Stimulated activated memory B cell treated with anti-CD40 and anti-IgM and Interleukin-4, amounts not matched to agents 10 μg/mL and 1 μg/mL and 100 μg/mL, for 72 hours (primary cell): ENCODE data around the gene PLA2G4B.

Experiments used
- ATAC-seq: fragments of 150-1000 bp; cut with Tn5 transposase; 2 replicates; pipeline ENCODE4 v1.10.0; 2021
- H3K27ac Mint-ChIP-seq: one replicate; pipeline ENCODE4 v1.8.0; 2022; ENCODE audit warnings: mild to moderate bottlenecking, mixed read lengths
- H3K27me3 Mint-ChIP-seq: one replicate; pipeline ENCODE4 v1.8.0; 2022; ENCODE audit warnings: mixed read lengths
- H3K36me3 Mint-ChIP-seq: one replicate; pipeline ENCODE4 v1.8.0; 2022; ENCODE audit warnings: mixed read lengths
- H3K4me1 Mint-ChIP-seq: one replicate; pipeline ENCODE4 v1.8.0; 2022; ENCODE audit warnings: mixed read lengths
- H3K4me3 Mint-ChIP-seq: one replicate; pipeline ENCODE4 v1.8.0; 2022; ENCODE audit warnings: mild to moderate bottlenecking, moderate library complexity, mixed read lengths
- H3K9me3 Mint-ChIP-seq: one replicate; pipeline ENCODE4 v1.8.0; 2022; ENCODE audit warnings: mixed read lengths

Gene PLA2G4B

DNA sequence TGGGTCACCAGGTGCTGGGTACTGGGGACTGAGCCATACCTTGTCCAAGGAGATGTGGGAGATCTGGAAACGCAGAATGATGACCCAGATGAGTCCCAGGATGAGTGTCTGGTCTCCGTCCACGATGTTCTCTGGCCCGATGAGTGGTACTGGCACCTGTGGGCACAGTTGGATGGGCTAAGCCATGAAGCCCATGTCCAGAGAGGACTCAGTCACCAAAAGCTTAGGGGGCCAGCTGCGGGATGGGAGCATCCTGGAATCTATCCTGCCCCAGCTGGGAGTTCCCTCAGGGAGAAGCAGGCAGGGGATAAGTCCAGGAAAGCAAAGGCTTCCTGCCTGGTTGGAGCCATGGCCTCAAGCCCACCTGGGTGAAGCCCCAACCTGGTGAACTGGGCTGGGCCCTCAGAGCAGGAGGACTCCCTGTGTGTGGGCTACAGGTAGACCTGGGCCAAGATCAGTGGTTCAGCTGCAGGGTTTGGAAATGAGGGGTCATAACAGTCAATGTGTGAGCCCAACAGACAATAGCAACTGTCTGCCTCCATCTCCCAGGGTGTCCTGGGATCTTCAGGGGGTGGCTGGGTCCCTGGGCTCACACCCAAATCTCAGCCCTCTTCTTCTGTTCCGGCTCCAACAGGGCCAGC, 51.5 kb downstream of the PLA2G4B start:
- Mint-ChIP-seq H3K27ac (peak overlapping the region; percentile 70), H3K4me3 (no peak overlapping the region), H3K36me3 (no peaks in the 10 kb centered on the region), H3K27me3 (no peaks in the 10 kb centered on the region), H3K4me1 (peaks cover 63% of the 10 kb centered on the region), H3K9me3 (no peaks in the 10 kb centered on the region)
- ATAC-seq: no peak

DNA sequence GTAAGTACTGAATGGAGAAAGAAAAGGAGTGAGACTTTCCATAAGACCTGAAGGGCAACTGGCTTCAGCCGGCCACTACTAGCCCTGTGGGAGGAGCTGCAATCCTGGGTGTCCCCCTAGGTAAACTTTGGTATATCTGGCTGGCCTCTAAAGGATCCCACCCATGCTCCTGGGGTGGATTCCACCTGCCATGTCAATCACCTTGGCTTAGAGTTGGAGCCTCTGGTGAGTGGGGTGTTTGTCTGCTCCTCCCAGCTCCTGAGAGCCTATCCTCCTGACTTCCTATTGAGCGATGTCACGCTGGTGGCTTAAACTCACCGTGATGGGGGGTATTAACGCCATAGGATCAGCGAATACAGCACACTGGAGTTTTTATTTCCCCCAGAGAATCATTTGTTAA, 52.6 kb downstream of the PLA2G4B start:
- Mint-ChIP-seq H3K4me3 (no peak overlapping the region), H3K27me3 (no peaks in the 10 kb centered on the region), H3K4me1 (peaks cover 64% of the 10 kb centered on the region), H3K9me3 (no peaks in the 10 kb centered on the region), H3K27ac (no peak overlapping the region), H3K36me3 (no peaks in the 10 kb centered on the region)
- no peak for ATAC-seq

DNA sequence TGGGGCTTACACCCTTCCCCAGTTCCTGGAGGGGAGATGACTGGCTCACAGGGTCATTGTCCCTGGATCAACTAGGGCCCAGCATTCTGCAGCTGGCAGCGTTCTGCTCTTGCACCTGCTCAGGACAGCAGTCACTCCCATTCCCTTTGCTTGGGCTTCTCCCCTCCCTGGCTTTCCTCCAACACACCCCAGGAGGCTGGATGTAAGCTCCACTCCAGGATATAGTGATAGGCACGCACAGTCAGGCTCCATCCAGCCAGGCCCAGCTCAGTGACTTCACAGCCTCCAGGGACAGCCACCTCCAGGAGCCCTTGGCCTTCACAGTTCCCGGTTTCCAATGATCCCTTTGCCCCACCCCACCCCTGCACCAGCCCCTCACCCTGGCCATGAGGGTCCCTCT, 53.3 kb downstream of the PLA2G4B start:
- ATAC-seq: no peak
- H3K27me3 Mint-ChIP-seq: no peaks in the 10 kb centered on the region
- H3K4me1 Mint-ChIP-seq: peaks cover 64% of the 10 kb centered on the region
- H3K36me3 Mint-ChIP-seq: no peaks in the 10 kb centered on the region
- H3K4me3 Mint-ChIP-seq: no peak overlapping the region
- H3K27ac Mint-ChIP-seq: peak overlapping the region; percentile 94
- no peaks in the 10 kb centered on the region for H3K9me3 Mint-ChIP-seq

DNA sequence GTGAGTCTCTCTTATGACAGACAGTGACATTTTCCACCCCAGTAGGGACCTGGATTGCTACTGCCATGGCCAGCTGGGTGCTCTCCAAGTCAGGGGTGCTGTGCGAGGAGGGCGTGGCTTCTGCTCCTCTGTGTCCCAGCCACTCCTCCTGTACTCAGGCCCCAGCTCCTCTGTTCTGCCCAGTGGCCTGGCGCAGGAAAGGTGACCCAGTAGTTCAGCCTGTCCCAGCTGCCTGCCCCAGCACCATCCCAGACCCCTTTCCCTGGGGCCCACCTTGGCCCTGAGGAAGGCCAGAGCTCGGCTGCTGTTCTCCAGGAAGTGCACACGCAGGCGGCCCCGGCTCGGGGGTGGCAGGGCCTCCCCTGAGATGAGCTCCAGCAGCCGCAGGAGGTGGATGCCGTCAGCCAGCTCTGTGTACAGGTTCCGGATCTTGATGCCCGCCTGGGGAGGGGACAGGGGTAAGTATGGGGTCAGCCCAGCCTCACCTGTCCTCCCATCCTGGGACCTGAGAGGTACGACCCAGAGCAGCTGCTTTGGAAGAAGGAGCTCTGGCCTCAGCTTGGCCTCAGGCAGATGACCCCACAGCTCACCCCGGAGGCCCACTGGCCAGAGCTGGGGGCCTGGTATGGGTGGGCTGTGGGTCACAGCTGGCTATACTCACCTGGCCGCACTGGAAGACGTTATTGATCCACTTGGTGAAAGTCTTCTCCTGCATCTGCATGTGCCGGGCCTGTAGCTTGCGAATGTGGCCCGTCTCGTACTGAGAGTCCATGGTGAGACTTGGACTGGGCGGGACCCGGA, 54.2 kb downstream of the PLA2G4B start:
- Mint-ChIP-seq H3K4me3 (peak overlapping the region; percentile 64), H3K36me3 (peaks cover 8% of the 10 kb centered on the region), H3K27ac (peak overlapping the region; percentile 94), H3K27me3 (no peaks in the 10 kb centered on the region), H3K4me1 (peaks cover 56% of the 10 kb centered on the region), H3K9me3 (no peaks in the 10 kb centered on the region)
- ATAC-seq: peak; percentile 25

DNA sequence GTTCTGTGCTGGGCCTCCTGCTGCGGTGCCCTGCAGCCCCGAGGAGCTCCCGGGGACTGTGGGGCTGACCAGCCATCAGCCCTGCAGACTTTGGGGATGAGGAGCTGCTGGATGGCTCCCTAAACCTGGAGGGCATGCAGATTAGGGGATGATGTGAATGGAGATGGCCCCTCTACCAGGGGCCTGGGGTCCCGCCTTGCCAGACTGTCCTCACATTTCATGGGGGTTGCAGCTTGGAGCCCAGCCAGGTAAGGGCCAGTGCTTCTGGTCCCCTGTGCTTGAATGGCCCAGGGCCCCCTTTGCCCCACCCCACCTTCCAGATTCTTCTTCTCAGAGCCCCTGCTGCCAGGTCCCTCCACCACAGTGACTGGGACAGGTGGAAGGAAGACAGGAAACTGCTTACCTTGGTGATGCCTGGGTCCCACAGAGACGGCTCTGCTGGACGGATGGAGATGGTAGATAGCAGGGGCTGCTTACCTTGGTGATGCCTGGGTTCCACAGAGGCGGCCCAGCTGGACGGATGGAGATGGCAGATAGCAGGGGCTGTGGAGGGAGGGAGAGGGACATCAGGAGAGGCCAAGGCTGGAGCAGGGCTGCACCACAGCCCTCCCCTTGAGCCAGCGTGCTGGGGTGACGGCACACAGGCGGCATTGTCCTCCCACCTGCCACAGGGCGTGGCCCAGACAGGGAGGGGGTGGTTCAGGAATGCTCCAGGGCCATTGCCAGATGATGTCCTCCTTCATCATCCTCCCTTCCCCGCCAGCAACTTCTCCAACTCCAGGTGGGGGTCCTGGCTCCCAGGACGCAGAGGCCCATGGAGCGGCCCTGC, 55.0 kb downstream of the PLA2G4B start, which contains the start of gene SPTBN5:
Gene SPTBN5, minus strand, starts transcription at position 632 of the 829 bp plus-strand sequence. Its CDS starts 556 bp downstream, at position 76.
- H3K27ac Mint-ChIP-seq: peak within 1 kb of the TSS; percentile 94
- peaks cover 13% of the 10 kb centered on the region for H3K36me3 Mint-ChIP-seq
- H3K9me3 Mint-ChIP-seq: no peaks in the 10 kb centered on the region
- no peak for ATAC-seq
- H3K4me1 Mint-ChIP-seq: peaks cover 48% of the 10 kb centered on the region
- H3K4me3 Mint-ChIP-seq: peak within 1 kb of the TSS; percentile 65
- no peaks in the 10 kb centered on the region for H3K27me3 Mint-ChIP-seq

DNA sequence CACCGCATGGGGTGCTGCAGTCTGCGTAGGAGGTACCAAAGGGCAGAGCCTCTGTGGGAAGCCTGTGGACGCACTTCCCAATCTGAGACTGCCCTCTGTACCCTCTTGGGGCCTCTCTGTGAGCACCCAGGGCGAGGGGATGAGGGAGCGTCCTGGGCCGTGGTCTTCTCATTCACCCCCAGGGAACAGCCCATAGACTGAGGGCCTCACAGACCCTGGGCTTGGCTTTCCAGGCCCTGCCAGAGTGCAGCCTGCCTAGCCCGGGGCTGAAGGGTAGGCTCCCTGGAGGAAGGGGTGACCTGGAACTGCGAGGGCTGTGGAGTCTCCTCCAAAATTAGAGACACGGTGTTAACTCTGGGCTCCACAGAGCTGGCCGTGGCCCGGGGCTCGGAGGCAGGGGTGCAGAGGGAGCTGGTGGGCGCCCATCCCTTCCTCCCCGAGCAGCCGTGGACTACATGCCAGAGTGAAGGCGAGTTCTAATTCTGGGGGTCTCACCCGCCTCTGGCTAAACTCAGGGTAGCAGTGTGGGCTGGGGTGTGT, 55.7 kb downstream of the PLA2G4B start:
- Mint-ChIP-seq H3K36me3 (peaks cover 13% of the 10 kb centered on the region), H3K9me3 (no peaks in the 10 kb centered on the region), H3K27me3 (no peaks in the 10 kb centered on the region), H3K27ac (peak overlapping the region; percentile 94), H3K4me3 (peak overlapping the region; percentile 65), H3K4me1 (peaks cover 41% of the 10 kb centered on the region)
- peak; percentile 28 for ATAC-seq

DNA sequence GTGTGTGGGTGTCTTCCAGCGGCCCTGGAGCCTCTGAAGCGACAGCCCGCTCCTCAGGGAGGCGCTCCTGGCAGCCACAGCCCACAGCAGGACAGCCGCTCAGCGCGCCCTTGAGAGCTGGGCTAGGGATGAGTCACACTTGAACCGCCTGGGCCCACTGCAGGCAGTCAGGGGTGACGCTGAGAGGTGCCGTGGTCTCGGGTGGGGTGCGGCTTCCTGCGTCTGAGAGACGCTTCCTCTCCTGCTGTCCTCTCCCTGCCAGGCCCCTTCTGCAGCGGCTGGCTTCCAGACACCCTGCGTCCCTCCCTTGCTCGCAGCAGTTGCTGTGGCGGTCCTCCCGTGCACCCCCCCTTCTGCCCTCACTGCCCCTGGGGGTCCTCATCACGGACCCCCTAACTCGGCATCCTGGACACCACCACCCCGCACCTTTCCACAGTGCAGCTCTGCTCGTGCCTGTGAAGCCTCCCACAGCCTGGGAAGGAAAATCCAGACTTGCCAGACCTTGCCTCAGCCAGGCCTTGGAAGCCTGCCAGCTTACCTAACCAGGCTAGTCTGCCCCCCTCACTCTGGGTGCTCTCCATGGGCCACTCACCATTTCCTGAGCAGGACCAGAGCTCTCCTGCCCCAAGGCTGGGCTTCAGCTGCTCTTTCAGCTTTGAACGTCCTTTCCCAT, 56.3 kb downstream of the PLA2G4B start:
- no peaks in the 10 kb centered on the region for H3K9me3 Mint-ChIP-seq
- H3K4me1 Mint-ChIP-seq: peaks cover 37% of the 10 kb centered on the region
- H3K27ac Mint-ChIP-seq: peak overlapping the region; percentile 94
- peak overlapping the region; percentile 65 for H3K4me3 Mint-ChIP-seq
- peaks cover 13% of the 10 kb centered on the region for H3K36me3 Mint-ChIP-seq
- H3K27me3 Mint-ChIP-seq: no peaks in the 10 kb centered on the region
- peak; percentile 98 for ATAC-seq

DNA sequence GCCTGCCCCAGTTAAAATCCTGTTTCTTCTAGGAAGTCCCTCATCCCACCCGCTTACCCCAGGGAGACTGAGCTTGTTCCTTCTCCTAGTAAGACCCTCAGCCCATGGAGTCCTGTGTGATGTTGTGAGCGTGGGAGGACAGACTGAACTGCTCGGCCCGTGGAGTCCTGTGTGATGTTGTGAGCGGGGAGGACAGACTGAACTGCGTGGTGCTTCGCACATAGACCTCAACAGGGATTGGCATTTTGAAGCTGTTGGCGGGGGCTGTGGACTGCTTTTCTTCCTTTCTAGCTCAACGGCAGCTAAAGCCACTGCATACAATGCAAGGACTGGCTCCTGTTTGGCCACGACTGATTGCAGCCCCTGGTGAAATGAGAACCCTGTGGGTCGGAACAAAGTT, 56.8 kb downstream of the PLA2G4B start:
- Mint-ChIP-seq H3K27ac (peak overlapping the region; percentile 94), H3K9me3 (no peaks in the 10 kb centered on the region), H3K36me3 (peaks cover 13% of the 10 kb centered on the region), H3K27me3 (no peaks in the 10 kb centered on the region), H3K4me1 (peaks cover 37% of the 10 kb centered on the region), H3K4me3 (peak overlapping the region; percentile 65)
- ATAC-seq: no peak

DNA sequence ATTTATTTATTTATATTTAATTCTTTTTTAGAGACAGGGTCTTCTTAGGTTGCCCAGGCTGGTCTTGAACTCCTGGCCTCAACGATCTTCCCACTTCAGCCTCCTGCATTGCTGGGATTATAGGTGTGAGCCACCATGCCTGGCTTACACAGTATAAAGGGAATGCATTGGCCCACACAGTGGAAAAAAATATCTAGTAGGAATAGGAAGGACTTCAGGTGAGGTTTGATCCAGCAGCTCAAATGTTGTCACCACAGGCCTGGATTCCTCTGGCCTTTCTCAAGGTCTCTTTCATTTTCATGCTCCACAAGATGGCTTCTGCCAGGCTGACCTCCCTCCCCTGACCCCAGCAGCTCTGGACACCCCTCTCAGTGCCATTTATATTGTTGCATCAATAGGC, 57.3 kb downstream of the PLA2G4B start:
- Mint-ChIP-seq H3K9me3 (no peaks in the 10 kb centered on the region), H3K27me3 (no peaks in the 10 kb centered on the region), H3K4me1 (peaks cover 37% of the 10 kb centered on the region), H3K27ac (peak overlapping the region; percentile 94), H3K36me3 (peaks cover 15% of the 10 kb centered on the region), H3K4me3 (no peak overlapping the region)
- ATAC-seq: no peak

DNA sequence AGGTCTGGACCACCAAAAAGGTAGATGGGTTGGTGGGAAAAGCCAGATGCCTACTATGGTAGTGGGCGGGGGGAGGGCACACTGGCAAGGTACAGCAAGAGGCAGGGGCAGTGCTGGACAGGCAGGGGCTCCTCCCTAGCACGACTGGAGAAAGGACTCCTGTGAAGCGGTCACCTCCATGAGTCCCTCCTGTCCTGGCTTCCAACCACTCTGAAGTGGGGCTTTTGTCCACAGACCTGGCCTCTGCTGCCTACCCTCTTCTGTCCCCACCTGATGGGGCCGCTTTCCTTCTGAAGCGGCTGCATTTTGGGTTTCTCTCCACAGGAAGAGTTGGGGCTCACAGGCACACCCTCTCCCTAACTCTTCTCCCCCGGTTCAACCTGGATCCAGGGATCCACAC, 57.9 kb downstream of the PLA2G4B start:
- Mint-ChIP-seq H3K9me3 (no peaks in the 10 kb centered on the region), H3K27ac (peak overlapping the region; percentile 94), H3K27me3 (no peaks in the 10 kb centered on the region), H3K36me3 (peaks cover 21% of the 10 kb centered on the region), H3K4me1 (peaks cover 37% of the 10 kb centered on the region), H3K4me3 (no peak overlapping the region)
- ATAC-seq: no peak

DNA sequence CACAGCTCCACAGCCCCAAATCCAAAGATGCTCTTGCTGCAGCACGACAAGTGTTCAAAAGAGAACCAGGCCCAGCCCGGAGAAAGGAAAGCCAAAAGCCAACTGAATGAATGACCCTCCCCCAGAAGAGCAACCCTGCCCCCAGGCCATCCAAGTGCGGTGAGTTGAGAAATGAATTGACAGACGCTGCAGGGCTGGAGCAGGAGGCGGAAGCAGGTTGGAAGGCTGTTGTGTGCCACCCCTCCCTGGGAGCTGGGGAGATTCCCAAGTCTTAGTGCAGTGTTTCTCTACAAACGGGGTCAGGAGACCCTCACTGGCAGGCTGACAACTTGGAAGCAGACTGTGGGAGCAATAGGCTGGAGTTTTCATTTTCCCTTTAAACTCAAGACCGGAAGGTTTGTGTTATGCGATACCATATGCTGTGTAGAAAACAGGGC, 58.7 kb downstream of the PLA2G4B start:
- Mint-ChIP-seq H3K9me3 (no peaks in the 10 kb centered on the region), H3K27me3 (no peaks in the 10 kb centered on the region), H3K4me1 (peaks cover 33% of the 10 kb centered on the region), H3K36me3 (peaks cover 22% of the 10 kb centered on the region), H3K27ac (peak overlapping the region; percentile 94), H3K4me3 (no peak overlapping the region)
- no peak for ATAC-seq
